ENCODE measurements around the gene CAPN12. TPM values are rescaled to one million over a fixed set of nuclear protein-coding genes. Genes with fewer than 3 reads are reported as not detected.

The CAPN12 gene
- total and polyA plus RNA-seq, 2 experiments from 2014 or later: 19.1 to 20.5 TPM

DNA sequence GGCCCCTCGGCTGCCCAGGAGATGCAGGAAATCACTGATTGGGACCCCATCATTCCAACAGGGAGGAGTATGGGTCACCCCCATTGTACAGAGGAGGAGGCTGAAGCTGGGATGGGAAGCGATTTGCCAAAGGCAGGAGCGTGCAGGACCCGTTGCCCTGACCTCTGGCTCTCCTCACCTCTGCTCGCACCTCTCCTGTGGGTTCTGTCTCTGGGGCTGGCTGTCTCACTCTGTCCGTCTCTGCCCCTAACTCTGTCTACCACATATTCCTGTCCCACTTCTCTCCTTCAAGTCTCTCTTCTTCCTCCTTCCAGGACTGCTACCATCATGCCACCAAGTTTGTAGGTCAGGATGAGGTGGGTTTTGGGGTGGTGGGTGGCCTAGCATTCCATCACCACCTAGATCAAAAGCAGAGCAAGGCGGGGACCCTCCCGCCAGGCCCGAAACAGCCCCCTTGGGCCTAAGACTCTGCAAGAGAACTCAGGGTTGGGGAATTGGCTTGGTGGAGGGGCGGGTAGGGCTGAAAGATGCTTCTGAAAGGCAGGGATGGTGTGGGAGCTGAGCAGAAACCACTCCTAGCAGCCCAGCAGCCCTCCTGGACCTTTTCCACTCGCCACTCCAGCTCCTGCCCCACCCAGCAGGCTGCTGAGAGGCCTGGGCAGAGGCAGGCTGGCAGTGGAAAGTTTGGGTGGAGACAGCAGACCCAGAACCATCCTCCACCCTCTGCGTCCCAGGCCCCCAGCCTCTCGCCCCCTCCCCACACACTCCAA is 30.1 kb upstream of the CAPN12 start:
- no peak for ATAC-seq
- H3K27me3 ChIP-seq (ENCODE audit: insufficient read depth): 0 out of 2 replicates have a peak, but pooled peaks cover 4% of the 10 kb centered on the region
- no peak for DNase-seq (ENCODE audit: low spot score)
- no peaks in the 10 kb centered on the region; the same call in 2 of the 3 replicates for H3K36me3 Mint-ChIP-seq (ENCODE audit: low read depth)
- H3K27ac Mint-ChIP-seq: no peak overlapping the region
- TF ChIP-seq POLR2AphosphoS5 (IDR thresholded peaks at IDR 0.05; ENCODE audit: low read depth): no peak
- TF ChIP-seq ETS1 (IDR thresholded peaks at IDR 0.05): no peak
- TF ChIP-seq CREB1 (CRISPR knock-in tag; IDR thresholded peaks at IDR 0.05; ENCODE audit: low read depth): no peak
- no peak for TF ChIP-seq STAT1 (IDR thresholded peaks at IDR 0.05; ENCODE audit: unreplicated experiment)
- no peak for TF ChIP-seq EZH2 (IDR thresholded peaks at IDR 0.05; ENCODE audit: low read depth, unreplicated experiment)
- no peak overlapping the region for H3K4me3 ChIP-seq
- no peak overlapping the region for H3K27ac ChIP-seq (ENCODE audit: low read depth)
- no peaks in the 10 kb centered on the region for H3K36me3 ChIP-seq (ENCODE audit: insufficient read depth)
- peaks cover 3% of the 10 kb centered on the region for H3K27me3 Mint-ChIP-seq (ENCODE audit: insufficient read depth, low read depth, poor library complexity)
- H3K79me2 ChIP-seq (replicated peaks; ENCODE audit: insufficient read depth): no peaks in the 10 kb centered on the region
- no peaks in the 10 kb centered on the region for H4K20me1 ChIP-seq (replicated peaks; ENCODE audit: insufficient read depth)
- 0 out of 2 replicates have a peak, but pooled peaks cover 2% of the 10 kb centered on the region for H3F3A ChIP-seq (replicated peaks; ENCODE audit: low read depth)
- H2AFZ ChIP-seq: no peak overlapping the region; the same call in 1 of the 2 replicates
- H3K9me3 Mint-ChIP-seq: no peaks in the 10 kb centered on the region; the same call in 2 of the 3 replicates
- no peak overlapping the region for H3K4me3 Mint-ChIP-seq
- H3K4me1 ChIP-seq (ENCODE audit: insufficient read depth): no peaks in the 10 kb centered on the region
- H3K4me2 ChIP-seq: no peak overlapping the region
- H3K4me1 Mint-ChIP-seq: peaks cover under 1% of the 10 kb centered on the region; the same call in 2 of the 3 replicates
- no peaks in the 10 kb centered on the region for H3K9me2 ChIP-seq (ENCODE audit: insufficient read depth)

- Mint-ChIP-seq H3K27ac (no peak within 1 kb of the TSS), H3K9me3 (no peaks in the 10 kb centered on the region; the same call in 2 of the 3 replicates), H3K27me3 (ENCODE audit: insufficient read depth, low read depth, poor library complexity) (peaks cover under 1% of the 10 kb centered on the region), H3K4me1 (peaks cover 4% of the 10 kb centered on the region; the same call in 2 of the 3 replicates), H3K4me3 (no peak within 1 kb of the TSS), H3K36me3 (ENCODE audit: low read depth) (no peaks in the 10 kb centered on the region; the same call in 2 of the 3 replicates)
- no peaks in the 10 kb centered on the region for H4K20me1 ChIP-seq (replicated peaks; ENCODE audit: insufficient read depth)
- 0 out of 2 replicates have a peak, but pooled peaks cover 4% of the 10 kb centered on the region for H3K27me3 ChIP-seq (ENCODE audit: insufficient read depth)
- no peak within 1 kb of the TSS; the same call in 1 of the 2 replicates for H2AFZ ChIP-seq
- H3K4me1 ChIP-seq (ENCODE audit: insufficient read depth): no peaks in the 10 kb centered on the region
- ATAC-seq (no peak), DNase-seq (ENCODE audit: low spot score) (no peak)
- peaks cover 3% of the 10 kb centered on the region; the same call in 1 of the 2 replicates for H3F3A ChIP-seq (replicated peaks; ENCODE audit: low read depth)
- no peak within 1 kb of the TSS for H3K4me3 ChIP-seq
- no peaks in the 10 kb centered on the region for H3K36me3 ChIP-seq (ENCODE audit: insufficient read depth)
- no peaks in the 10 kb centered on the region for H3K9me2 ChIP-seq (ENCODE audit: insufficient read depth)
- no peak within 1 kb of the TSS for H3K4me2 ChIP-seq
- H3K79me2 ChIP-seq (replicated peaks; ENCODE audit: insufficient read depth): no peaks in the 10 kb centered on the region
- H3K27ac ChIP-seq (ENCODE audit: low read depth): no peak within 1 kb of the TSS
- TF ChIP-seq EZH2 (IDR thresholded peaks at IDR 0.05; ENCODE audit: low read depth, unreplicated experiment): no peak
- TF ChIP-seq CREB1 (CRISPR knock-in tag; IDR thresholded peaks at IDR 0.05; ENCODE audit: low read depth): no peak
- TF ChIP-seq, protein P1, sequence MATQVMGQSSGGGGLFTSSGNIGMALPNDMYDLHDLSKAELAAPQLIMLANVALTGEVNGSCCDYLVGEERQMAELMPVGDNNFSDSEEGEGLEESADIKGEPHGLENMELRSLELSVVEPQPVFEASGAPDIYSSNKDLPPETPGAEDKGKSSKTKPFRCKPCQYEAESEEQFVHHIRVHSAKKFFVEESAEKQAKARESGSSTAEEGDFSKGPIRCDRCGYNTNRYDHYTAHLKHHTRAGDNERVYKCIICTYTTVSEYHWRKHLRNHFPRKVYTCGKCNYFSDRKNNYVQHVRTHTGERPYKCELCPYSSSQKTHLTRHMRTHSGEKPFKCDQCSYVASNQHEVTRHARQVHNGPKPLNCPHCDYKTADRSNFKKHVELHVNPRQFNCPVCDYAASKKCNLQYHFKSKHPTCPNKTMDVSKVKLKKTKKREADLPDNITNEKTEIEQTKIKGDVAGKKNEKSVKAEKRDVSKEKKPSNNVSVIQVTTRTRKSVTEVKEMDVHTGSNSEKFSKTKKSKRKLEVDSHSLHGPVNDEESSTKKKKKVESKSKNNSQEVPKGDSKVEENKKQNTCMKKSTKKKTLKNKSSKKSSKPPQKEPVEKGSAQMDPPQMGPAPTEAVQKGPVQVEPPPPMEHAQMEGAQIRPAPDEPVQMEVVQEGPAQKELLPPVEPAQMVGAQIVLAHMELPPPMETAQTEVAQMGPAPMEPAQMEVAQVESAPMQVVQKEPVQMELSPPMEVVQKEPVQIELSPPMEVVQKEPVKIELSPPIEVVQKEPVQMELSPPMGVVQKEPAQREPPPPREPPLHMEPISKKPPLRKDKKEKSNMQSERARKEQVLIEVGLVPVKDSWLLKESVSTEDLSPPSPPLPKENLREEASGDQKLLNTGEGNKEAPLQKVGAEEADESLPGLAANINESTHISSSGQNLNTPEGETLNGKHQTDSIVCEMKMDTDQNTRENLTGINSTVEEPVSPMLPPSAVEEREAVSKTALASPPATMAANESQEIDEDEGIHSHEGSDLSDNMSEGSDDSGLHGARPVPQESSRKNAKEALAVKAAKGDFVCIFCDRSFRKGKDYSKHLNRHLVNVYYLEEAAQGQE (IDR thresholded peaks at IDR 0.05; ENCODE audit: unreplicated experiment): no peak
- TF ChIP-seq ZNF462 (CRISPR knock-in tag; IDR thresholded peaks at IDR 0.05): no peak
- TF ChIP-seq STAT1 (IDR thresholded peaks at IDR 0.05; ENCODE audit: unreplicated experiment): no peak
Observed at GRCh38 chr19:38773469-38774177, 29.3 kb upstream of the CAPN12 start, which contains the start of gene LGALS7. TSS of gene LGALS7 (minus strand) at chr19:38773517. CDS start at chr19:38773492, 25 bp downstream.
